Nephron (organoid): ENCODE measurements around the gene YAP1.

Experiments used
- H3K27ac Mint-ChIP-seq, 3 experiments: 2 replicates each; pipeline ENCODE4 v1.8.0; 2020; ENCODE audit warnings: mixed read lengths in 3 of 3, mild to moderate bottlenecking in 2 of 3, moderate library complexity in 1 of 3
- H3K27me3 Mint-ChIP-seq: 2 replicates; pipeline ENCODE4 v1.8.0; 2021; ENCODE audit warnings: low read depth, mild to moderate bottlenecking, moderate library complexity, mixed read lengths
- H3K36me3 Mint-ChIP-seq: 2 replicates; pipeline ENCODE4 v1.8.0; 2020; ENCODE audit warnings: low read depth, mixed read lengths
- H3K4me1 Mint-ChIP-seq: 2 replicates; pipeline ENCODE4 v1.8.0; 2020; ENCODE audit warnings: mixed read lengths
- H3K4me3 Mint-ChIP-seq, 3 experiments: 2 replicates each; pipeline ENCODE4 v1.8.0; 2020; ENCODE audit warnings: mild to moderate bottlenecking in 3 of 3, mixed read lengths in 3 of 3, moderate library complexity in 2 of 3
- H3K9me3 Mint-ChIP-seq: 2 replicates; pipeline ENCODE4 v1.8.0; 2020; ENCODE audit warnings: mixed read lengths
- CTCF ChIP-seq, 3 experiments: fragments of 200-600 bp; sonication (generic); IDR thresholded peaks; one replicate each; pipeline ENCODE4 v1.5.0; 2021; ENCODE audit warnings: antibody characterized with exemption in 3 of 3; ENCODE audit not compliant: unreplicated experiment in 3 of 3

Gene YAP1

GRCh38 chr11:102166175-102167064, 56.2 kb downstream of the YAP1 start:
- H3K4me3 Mint-ChIP-seq = no peak overlapping the region
- TF ChIP-seq CTCF (IDR thresholded peaks at IDR 0.05; ENCODE audit: unreplicated experiment in 3 of 3) = no peak
- H3K4me1 Mint-ChIP-seq = peaks cover 19% of the 10 kb centered on the region
- H3K27me3 Mint-ChIP-seq = no peaks in the 10 kb centered on the region
- H3K27ac Mint-ChIP-seq = peak overlapping the region; percentile 51 to 70 (median 59)
- no peaks in the 10 kb centered on the region for H3K9me3 Mint-ChIP-seq
- peaks cover 57% of the 10 kb centered on the region for H3K36me3 Mint-ChIP-seq

GRCh38 chr11:102168481-102168880, 58.2 kb downstream of the YAP1 start:
- peaks cover 54% of the 10 kb centered on the region for H3K36me3 Mint-ChIP-seq
- H3K4me3 Mint-ChIP-seq = no peak overlapping the region
- H3K9me3 Mint-ChIP-seq = no peaks in the 10 kb centered on the region
- H3K4me1 Mint-ChIP-seq = peaks cover 19% of the 10 kb centered on the region
- TF ChIP-seq CTCF (IDR thresholded peaks at IDR 0.05; ENCODE audit: unreplicated experiment in 3 of 3) = no peak
- H3K27ac Mint-ChIP-seq = peak overlapping the region in 2 of 3 experiments; percentile 10 to 24
- H3K27me3 Mint-ChIP-seq = no peaks in the 10 kb centered on the region

- no peaks in the 10 kb centered on the region for H3K27me3 Mint-ChIP-seq
- TF ChIP-seq CTCF (IDR thresholded peaks at IDR 0.05; ENCODE audit: unreplicated experiment in 3 of 3) = no peak
These were observed 60.9 kb downstream of the YAP1 start for GRCh38 chr11:102171101-102171500.

GRCh38 chr11:102172127-102172848, 62.0 kb downstream of the YAP1 start:
- no peak for TF ChIP-seq CTCF (IDR thresholded peaks at IDR 0.05; ENCODE audit: unreplicated experiment in 3 of 3)
- H3K27ac Mint-ChIP-seq = peak overlapping the region in 1 of 3 experiments; percentile 6
- peaks cover 10% of the 10 kb centered on the region for H3K4me1 Mint-ChIP-seq
- H3K9me3 Mint-ChIP-seq = no peaks in the 10 kb centered on the region
- peaks cover 53% of the 10 kb centered on the region for H3K36me3 Mint-ChIP-seq
- H3K27me3 Mint-ChIP-seq = no peaks in the 10 kb centered on the region
- H3K4me3 Mint-ChIP-seq = no peak overlapping the region

More at GRCh38 chr11:102171101-102171500, 60.9 kb downstream of the YAP1 start:
- Mint-ChIP-seq H3K9me3 (no peaks in the 10 kb centered on the region), H3K36me3 (peaks cover 54% of the 10 kb centered on the region), H3K27ac (peak overlapping the region in 2 of 3 experiments; percentile 82 to 93), H3K4me3 (no peak overlapping the region), H3K4me1 (peaks cover 19% of the 10 kb centered on the region)

- Mint-ChIP-seq H3K36me3 (peaks cover 74% of the 10 kb centered on the region), H3K4me3 (no peak overlapping the region), H3K27ac (peak overlapping the region in 1 of 3 experiments; percentile 11), H3K27me3 (no peaks in the 10 kb centered on the region), H3K9me3 (no peaks in the 10 kb centered on the region), H3K4me1 (no peaks in the 10 kb centered on the region)
- no peak for TF ChIP-seq CTCF (IDR thresholded peaks at IDR 0.05; ENCODE audit: unreplicated experiment in 3 of 3)
These were observed 66.9 kb downstream of the YAP1 start for GRCh38 chr11:102177126-102177525.
